NCI-H1092 (cell line): Measurements from ENCODE around the gene SLC25A11.
"Not testable (repeated sequence)": the region's sequence is repeated elsewhere in the genome, so short reads cannot be mapped to it uniquely, and the experiment has no call there.

Experiments used
- DNase-seq: peaks from one replicate; lab custom pipeline; 2025; lab: John Stamatoyannopoulos, UW

SLC25A11 gene

DNA sequence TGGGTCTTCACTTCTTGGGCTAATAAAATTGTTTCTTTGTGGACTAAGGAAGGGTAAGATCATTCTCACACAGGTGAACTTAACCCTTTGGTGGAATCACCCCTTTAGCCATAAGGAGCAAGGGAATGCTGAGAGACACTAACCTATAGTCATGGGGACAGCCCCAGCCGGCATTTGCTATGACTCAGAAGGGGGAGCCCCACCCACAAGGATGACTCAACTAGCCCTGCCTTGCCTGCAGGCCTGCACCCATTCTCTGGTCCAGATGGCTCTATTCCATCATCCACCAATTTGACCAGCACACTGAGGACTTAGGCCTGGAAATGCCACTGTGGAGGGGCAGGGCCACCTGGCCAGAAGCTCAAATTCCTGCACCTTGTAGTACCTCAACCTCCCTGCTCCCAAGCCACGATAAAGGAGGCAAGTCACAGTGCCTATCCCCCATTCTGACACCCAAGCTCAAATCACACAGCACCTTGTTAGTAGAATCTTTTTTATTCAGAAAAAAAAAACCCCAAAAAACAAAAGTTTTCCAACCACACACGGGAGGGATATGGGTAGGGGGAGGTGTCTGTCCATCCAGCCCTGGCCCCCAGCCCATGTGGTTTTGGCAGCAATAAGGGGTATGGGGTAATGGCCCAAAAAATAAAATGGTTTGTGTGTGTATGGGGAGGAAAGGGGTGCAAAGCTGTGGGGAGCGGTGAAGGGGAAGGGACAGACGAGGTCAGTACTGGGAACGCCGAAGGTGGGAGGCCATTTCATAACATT is 5.5 kb upstream of the SLC25A11 start:
- DNase-seq, result no peak

GRCh38 chr17:4944554-4945175 is 4.8 kb upstream of the SLC25A11 start:
- DNase-seq, result no peak

DNA sequence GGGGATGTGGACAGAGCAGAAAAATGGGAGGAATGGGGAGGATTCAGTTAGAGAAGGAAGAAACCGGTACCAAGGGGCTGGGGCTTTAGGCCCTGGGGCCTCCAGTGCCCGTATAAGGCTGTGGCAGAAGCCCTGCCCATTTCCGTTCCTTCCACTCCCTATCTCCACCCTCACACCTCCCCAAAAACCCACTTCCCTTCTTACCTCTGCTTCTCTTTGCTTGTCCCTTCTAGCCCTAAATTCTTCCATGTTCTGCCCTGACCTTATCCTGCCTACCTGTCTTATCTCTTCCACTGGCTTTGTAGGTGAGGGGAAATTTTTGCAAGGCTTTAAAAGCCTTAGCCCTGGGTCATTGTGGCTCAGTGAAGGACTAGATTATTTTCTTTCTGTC is 4.3 kb upstream of the SLC25A11 start:
- no peak for DNase-seq

DNA sequence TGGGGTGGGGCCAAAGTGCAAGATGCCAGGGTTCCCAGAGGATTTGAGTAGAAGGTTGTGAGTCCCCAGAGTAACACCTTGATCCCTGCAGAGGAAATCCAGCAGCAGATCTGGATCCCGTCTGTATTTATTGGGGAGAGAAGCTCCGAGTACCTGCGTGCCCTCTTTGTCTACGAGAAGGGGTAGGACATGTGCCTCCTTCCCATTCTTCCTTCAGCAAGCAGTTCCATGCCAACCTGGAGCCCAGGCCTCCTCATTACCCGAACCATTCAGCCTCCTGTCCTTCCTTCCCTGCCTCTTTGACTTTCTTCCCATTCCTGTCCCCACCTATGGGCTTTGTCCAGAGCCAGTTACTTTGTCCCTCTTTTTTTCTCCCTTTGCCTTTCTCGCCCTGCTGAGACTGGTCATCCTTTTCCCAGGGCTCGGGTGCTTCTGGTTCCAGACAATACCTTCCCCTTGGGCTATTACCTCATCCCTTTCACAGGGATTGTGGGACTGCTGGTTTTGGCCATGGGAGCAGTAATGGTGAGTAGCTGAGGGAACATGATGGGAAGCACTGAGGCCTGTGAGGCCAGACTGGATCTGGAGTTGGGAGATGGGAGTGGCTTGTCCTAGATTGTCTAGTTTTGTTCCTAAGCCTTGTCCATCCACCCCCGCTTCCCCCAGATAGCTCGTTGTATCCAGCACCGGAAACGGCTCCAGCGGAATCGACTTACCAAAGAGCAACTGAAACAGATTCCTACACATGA is 3.1 kb upstream of the SLC25A11 start:
- no peak for DNase-seq

DNA sequence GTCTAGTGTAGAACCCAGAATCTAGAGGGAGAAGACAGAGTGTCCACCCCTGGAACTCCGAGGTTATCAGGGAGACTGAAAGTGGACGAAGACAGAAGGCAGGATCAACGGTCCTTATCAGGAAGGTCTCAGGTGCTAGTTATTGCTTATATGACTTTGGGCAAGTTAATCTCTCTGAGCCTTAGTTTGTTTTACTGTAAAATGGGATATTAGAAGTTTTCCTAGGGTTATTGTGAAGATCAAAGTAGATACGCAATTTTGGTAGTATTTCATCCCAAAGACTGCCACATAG is 1.4 kb upstream of the SLC25A11 start:
- DNase-seq, result no peak

- DNase-seq, result no peak
Observed at GRCh38 chr17:4940555-4941318, 891 bp upstream of the SLC25A11 start.

- DNase-seq, result no peak
Observed at GRCh38 chr17:4939546-4939795, 375 bp downstream of the SLC25A11 start.

GRCh38 chr17:4938688-4939545 is 929 bp downstream of the SLC25A11 start:
- no peak for DNase-seq

DNA sequence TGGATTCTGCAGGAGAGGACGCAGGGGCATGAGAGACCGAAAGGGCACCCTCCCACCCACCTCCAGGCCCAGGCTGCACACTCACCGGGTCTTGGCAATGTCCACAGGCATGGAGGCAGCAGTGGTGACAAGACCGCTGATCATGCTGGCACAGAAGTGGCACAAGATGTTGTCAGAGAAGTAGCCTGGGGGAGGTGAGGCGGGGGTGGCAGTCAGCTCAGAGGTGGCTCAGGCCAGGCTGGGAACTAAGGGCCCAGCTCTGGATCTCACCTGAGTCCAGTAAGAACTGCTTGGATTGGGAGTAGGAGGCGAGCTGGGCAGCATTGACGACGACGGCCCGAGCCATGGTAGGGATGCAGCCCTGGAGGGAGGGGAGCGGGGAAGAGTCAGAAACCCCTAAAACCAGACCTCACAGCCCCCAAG is 1.8 kb downstream of the SLC25A11 start:
- no peak for DNase-seq

DNA sequence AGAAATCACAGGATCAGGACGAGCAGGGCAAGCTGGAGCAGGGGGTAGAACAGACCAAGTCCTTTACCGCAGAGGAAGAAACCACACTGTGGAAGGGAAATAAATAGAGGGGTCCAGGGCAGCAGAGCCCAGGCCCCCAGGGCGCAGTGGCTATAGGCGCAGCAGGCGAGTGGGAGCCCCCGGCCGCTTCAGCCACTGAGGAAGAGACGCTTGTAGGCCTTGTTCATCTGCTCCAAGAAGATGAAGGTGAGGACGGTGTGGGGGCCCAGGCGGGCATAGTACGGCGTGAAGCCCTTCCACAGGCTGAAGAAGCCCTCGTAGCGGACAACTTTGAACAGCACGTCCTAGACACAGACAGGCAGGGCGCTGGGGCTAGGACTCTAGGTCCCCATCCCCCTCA is 2.3 kb downstream of the SLC25A11 start:
- DNase-seq, result no peak

DNA sequence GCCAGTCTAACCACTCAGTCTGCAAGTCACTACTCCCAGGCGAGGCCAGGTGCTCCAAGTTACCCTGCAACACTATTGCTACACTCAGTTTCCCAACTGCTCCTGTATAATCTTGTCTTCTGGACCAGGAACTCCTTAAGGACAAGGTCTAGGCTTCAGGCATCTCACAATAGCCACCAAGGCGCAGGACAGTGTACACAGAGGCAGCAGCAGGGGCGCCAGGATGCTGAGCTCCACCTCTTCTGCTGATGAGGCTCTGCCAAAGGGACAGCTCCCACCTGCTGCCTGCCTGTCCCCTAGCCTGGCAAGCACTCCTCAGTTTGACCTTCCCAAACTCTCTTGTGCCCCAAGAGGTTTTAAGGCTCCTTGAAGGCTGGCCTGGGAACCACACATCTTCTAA is 3.4 kb downstream of the SLC25A11 start:
- DNase-seq, result no peak

DNA sequence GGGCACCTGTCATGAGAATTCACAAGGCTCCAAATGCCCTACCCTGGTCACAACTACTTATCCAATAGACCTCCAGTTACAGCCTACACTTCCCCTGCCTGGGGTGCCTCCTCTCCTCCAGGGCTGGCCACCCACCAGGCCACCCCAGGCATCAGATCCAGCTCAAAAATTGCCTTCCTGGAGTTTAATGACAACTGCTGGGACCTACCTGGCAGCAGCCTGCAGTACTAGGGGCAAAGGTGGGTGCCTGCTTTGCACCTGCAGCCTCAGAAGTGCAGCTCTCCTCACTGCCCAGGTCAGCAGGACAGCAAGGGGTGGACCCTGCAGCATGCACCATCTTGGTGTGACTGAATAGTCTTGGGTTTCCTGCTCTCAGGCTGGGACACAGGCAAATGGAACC is 4.2 kb downstream of the SLC25A11 start:
- no peak for DNase-seq

DNA sequence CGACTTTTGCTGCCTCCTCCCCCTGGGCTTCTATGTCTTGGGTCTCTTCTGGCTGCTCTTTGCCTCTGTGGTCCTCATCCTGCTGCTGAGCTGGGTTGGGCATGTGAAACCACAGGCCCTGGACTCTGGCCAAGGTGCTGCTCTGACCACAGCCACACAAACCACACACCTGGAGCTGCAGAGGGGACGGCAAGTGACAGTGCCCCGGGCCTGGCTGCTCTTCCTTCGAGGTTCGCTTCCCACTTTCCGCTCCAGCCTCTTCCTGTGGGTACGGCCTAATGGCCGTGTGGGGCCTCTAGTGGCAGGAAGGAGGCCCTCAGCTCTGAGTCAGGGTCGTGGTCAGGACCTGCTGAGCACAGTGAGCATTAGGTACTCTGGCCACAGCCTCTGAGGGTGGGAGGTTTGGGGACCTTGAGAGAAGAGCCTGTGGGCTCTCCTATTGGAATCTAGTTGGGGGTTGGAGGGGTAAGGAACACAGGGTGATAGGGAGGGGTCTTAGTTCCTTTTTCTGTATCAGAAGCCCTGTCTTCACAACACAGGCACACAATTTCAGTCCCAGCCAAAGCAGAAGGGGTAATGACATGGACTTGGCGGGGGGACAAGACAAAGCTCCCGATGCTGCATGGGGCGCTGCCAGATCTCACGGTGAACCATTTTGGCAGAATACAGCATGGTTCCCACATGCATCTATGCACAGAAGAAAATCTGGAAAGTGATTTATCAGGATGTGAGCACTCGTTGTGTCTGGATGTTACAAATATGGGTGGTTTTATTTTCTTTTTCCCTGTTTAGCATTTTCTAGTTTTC is 5.5 kb downstream of the SLC25A11 start:
- DNase-seq, result no peak

DNA sequence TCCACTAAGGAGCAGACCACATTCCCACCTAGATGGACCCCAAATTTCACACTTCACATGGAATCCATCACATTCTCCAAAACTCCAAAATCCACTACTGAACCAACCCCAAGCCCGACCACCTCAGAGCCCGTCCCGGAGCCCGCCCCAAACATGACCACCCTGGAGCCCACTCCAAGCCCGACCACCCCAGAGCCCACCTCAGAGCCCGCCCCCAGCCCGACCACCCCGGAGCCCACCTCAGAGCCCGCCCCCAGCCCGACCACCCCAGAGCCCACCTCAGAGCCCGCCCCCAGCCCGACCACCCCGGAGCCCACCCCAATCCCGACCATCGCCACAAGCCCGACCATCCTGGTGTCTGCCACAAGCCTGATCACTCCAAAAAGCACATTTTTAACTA is 6.2 kb downstream of the SLC25A11 start:
- DNase-seq, result no peak

DNA sequence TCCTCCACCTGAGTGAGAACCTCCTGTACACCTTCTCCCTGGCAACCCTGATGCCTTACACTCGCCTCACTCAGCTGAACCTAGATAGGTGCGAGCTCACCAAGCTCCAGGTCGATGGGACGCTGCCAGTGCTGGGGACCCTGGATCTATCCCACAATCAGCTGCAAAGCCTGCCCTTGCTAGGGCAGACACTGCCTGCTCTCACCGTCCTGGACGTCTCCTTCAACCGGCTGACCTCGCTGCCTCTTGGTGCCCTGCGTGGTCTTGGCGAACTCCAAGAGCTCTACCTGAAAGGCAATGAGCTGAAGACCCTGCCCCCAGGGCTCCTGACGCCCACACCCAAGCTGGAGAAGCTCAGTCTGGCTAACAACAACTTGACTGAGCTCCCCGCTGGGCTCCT is 7.1 kb downstream of the SLC25A11 start:
- DNase-seq, result no peak

DNA sequence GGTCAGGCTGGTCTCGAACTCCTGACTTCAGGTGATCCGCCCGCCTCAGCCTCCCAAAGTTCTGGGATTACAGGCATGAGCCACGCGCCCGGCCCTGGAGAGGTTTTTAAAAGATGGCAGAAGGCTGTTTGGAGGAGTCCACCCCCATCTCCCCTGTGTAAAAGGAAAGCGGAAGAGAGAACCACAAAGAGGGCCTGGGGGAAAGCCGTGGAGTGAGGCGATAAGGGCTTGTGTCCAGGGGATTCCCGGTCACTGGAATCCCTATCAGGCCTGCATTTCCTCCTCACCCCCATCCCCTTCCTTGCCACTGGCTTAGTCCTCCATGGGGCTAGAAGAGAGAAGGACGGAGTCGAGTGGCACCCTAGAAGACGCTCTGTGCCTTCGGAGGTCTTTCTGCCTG is 7.9 kb downstream of the SLC25A11 start, which contains the start of gene GP1BA:
TSS of gene GP1BA (plus strand) at position 315 of the 400 bp plus-strand sequence. CDS start 328 bp downstream, outside the sequence.
- DNase-seq, result no peak

- DNase-seq, result no peak
Observed at GRCh38 chr17:4928881-4929280, 11.0 kb downstream of the SLC25A11 start.

GRCh38 chr17:4926577-4927335 is 13.1 kb downstream of the SLC25A11 start:
- not testable (repeated sequence) for DNase-seq

DNA sequence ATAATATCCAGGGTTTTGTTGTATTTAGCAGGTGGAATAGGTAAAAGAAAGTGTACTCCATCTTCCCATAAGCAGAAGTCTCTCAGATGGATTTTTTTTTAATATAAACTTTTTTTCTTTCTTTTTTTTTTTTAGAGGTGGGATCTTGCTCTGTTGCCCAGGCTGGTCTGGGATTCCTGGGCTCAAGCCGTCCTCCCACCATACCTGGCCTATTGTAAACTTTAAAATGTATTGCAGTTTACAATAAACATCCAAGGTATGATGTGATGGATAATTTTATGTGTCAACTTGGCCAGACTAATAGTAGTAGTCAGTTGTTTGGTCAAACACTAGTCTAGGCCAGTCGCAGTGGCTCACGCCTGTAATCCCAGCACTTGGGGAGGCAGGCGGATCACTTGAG is 18.5 kb downstream of the SLC25A11 start:
- no peak for DNase-seq

DNA sequence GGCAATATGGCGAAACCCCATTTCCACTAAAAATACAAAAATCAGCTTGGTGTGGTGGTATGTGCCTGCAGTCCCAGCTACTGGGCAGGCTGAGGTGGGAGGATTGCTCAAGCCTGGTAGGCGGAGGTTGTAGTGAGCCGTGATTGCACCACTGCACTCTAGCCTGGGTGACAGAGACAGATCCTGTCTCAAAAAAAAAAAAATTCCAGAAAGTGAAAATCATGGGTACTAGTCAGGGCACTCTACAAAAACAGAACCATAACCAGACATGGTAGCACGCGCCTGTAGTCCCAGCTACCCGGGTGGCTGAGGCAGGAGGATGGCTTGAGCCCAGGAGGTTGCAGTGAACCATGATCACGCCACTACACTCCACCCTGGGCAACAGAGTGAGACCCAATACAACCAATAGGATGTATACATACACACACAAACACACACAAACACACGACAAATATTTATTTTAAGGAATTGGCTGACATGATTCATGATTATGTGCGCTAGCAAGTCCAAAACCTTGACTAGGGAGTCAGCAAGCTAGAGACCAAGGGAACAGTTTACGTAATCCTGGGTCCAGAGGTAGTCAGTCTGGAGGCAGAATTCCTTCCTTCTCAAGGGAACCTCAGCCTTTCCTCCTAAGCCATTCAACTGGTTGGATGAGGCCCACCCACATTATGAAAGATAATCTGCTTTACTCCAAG is 19.3 kb downstream of the SLC25A11 start:
- DNase-seq, result no peak
